HG03064 (cell line): ENCODE measurements around the gene ADAP1.
A peak's percentile ranks its signal among the peaks of the same experiment; 100 is the strongest.
"Not testable (repeated sequence)": the region's sequence is repeated elsewhere in the genome, so short reads cannot be mapped to it uniquely, and the experiment has no call there.

Experiments
- ATAC-seq: cut with Tn5 transposase; IDR thresholded peaks from one replicate; pipeline ENCODE4 v1.9.1; 2021; ENCODE audit warnings: low read depth; ENCODE audit not compliant: unreplicated experiment

Gene ADAP1, protein sequence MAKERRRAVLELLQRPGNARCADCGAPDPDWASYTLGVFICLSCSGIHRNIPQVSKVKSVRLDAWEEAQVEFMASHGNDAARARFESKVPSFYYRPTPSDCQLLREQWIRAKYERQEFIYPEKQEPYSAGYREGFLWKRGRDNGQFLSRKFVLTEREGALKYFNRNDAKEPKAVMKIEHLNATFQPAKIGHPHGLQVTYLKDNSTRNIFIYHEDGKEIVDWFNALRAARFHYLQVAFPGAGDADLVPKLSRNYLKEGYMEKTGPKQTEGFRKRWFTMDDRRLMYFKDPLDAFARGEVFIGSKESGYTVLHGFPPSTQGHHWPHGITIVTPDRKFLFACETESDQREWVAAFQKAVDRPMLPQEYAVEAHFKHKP

GRCh38 chr7:954330-955238 lies at the start of gene ADAP1:
Gene ADAP1, minus strand, starts transcription at chr7:954680. Its CDS starts 203 bp downstream, at chr7:954477.
- ATAC-seq, result peak; percentile 41

GRCh38 chr7:1002445-1002844 lies 48.0 kb upstream of the ADAP1 start:
- not testable (repeated sequence) for ATAC-seq

DNA sequence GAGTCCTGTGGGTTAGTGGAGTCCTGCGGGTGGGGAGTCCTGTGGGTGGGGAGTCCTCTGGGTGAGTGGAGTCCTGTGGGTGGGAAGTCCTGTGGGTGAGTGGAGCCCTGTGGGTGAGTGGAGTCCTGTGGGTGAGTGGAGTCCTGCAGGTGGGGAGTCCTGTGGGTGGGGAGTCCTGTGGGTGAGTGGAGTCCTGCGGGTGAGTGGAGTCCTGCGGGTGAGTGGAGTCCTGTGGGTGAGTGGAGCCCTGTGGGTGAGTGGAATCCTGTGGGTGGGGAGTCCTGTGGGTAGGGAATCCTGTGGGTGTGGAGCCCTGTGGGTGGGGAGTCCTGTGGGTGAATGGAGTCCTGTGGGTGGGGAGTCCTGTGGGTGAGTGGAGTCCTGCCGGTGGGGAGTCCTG lies 47.5 kb upstream of the ADAP1 start:
- ATAC-seq, result not testable (repeated sequence)

DNA sequence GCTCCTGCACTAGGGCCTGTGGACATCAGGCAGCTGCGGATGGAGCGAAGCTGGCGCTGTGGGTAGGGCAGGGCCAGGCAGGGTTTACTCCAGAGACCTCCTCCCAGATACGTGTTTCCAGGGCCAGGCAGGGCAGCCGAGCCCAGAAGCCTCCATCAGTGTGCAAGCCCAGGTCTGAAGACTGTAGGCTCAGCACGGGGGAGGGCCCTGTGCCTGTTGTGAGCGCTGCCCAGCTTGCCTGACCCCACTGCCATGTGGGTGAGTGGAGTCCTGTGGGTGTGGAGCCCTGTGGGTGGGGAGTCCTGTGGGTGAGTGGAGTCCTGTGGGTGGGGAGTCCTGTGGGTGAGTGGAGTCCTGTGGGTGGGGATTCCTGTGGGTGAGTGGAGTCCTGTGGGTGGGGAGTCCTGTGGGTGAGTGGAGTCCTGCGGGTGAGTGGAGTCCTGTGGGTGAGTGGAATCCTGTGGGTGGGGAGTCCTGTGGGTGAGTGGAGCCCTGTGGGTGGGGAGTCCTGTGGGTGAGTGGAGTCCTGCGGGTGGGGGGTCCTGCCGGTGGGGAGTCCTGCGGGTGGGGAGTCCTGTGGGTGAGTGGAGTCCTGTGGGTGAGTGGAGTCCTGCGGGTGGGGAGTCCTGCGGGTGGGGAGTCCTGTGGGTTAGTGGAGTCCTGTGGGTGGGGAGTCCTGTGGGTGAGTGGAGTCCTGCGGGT lies 46.7 kb upstream of the ADAP1 start:
- ATAC-seq, result not testable (repeated sequence)

DNA sequence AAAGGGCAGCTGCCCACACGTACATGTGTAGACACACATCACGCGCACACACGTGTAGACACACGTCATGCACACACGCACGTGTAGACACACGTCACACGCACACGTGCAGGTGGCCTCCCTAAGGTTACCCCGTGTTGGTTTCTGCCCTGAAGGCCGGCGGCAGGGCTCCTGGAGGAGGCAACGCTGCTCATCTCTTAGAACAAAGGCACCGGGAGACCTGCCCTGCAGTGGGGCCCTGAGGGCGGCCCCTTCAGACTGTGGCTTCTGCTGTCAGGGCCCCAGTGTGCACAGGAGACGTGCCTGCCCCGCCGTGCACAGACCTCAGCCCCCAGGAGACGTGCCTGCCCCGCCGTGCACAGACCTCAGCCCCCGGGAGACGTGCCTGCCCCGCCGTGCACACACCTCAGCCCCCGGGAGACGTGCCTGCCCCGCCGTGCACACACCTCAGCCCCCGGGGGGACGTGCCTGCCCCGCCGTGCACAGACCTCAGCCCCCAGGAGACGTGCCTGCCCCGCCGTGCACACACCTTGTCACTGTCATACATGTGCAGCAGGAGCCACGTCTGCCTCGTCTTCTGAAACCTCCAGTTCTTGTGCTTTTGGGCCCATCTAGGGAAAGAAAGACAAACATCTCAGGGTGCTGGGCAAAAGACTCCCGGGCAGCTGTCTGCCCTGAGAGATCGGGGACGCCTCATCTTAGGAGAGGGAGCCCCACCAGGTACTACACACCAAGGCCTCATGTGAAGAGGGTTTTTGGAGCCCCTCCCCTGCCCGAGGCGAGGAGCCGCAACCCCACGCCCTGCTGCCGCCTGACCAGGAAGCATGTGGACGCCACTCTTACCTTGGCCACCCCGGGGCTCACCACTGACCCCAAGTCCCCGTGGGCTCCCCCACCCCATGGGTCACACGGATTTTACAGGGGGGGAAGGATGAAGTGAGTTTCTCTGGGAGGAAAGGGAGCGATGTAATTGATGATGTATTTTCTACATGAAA lies 45.8 kb upstream of the ADAP1 start:
- no peak for ATAC-seq

DNA sequence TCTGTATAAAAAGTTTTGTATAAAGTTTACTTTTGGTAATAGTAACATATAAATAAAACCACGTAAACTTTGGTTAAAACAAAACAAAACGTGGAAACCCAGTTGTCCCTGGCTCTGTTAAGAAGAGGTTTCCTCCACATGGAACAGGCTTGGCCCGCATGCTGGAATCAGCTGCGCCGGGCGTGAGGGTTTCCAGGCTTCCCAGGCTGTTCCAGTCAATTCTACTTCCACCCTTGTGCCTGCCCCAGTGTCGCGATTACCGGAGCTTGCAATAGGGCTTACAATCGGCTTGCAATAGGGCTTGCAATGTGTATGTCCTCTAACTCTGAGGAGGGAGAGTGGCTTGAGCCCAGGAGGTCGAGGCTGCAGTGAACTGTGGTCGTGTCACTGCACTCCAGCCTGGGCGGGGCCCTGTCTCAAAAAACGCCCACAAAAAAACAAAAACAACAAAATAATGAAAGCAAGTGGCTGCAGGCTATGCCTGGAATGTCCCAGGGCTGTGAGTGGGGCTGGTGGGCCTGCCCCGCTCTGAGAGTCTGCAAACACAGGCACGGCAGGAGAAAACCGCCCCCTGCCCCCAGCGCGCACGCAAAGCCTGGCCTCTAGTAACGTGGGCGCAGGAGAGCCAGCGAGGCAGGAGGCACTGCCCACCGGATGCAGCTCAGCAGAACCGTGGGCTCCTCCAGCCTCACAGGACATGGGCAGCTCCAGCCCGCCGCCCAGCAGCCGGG lies 44.8 kb upstream of the ADAP1 start:
- no peak for ATAC-seq

DNA sequence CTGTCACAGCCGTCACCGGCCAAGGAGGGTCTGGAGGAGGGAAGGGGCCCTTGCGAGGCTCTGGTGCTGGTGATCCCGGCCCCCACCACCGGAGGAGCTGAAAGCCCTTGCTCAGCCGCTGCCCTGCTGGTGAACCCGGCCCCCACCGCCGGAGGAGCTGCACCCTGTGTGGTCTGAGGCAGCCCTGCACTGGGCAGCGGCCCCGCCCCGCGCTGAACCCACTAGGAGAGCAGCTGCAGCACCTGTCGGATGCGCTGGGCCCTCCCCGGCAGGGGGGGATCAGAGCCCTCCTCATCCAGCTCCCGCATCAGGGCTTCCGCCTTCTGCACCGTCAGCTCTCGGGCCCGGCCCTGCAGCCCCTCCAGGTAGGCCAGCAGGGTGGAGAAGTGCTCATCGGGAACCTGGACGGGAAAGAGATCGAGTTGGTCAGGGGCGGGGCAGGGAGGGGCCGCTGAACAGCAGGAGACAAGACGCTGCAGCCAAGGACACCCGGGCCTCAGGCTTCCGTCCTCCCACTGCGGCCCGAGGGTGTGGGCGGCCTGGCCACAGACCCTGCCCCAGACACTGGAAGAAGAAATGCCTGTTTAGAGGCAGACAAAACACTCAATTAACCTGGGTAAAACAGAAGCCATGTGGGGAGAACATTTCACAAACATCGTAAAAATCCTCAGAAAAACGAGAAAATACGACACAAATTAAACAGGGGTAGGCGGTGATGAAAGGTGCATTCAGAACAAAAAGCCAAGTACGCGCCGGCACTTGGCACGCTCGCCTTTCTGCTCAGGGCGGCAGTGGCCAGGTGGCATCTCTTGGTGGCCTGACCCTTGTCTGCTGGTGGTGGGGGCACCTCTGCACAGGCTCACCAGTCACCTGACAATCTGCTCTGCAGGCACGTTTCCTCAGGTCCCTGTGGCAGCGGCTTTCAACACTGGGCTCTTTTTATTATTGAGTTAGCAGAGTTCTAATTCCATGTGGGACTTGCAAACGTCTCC lies 43.2 kb upstream of the ADAP1 start:
- ATAC-seq, result no peak

DNA sequence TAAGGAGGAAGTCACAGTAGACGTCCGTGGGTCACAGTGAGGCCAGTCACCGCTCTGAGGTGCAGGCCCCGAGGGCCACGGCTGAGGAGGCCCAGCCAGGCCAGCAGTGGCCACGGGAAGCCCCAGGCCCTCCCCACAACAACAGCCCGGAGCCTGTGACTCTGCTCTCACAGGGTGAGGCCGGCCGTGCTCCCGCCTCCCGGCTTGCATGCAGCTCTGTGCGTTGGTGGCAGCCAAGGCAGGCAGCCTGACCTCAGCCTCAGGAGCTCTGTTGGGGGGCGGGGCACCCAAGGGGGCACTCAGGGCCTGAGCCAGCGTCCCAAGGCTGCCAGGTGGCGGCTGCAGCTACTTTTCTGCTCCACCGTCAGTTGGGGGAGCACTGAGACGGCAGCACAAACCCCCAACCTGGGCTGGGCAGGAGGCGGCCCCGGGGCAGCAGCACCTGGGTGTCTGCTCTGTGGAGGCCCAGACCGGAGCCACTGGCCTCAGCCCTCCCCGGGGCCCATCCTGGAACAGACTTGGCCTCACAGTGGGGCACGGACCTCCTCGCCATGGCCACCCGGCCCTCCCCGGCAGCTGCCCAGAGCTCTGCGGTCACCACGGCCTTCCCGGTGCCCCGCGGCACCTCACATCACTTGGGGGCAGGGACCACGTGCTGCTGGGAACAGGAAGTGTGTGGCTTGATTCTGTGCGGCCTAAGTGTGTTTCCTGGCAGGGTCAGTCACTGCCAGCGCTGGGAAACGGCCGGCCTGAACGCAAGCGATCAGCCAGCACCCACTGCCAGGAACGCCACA lies 41.8 kb upstream of the ADAP1 start:
- no peak for ATAC-seq

- no peak for ATAC-seq
Measured at GRCh38 chr7:995571-995970, 41.1 kb upstream of the ADAP1 start.

DNA sequence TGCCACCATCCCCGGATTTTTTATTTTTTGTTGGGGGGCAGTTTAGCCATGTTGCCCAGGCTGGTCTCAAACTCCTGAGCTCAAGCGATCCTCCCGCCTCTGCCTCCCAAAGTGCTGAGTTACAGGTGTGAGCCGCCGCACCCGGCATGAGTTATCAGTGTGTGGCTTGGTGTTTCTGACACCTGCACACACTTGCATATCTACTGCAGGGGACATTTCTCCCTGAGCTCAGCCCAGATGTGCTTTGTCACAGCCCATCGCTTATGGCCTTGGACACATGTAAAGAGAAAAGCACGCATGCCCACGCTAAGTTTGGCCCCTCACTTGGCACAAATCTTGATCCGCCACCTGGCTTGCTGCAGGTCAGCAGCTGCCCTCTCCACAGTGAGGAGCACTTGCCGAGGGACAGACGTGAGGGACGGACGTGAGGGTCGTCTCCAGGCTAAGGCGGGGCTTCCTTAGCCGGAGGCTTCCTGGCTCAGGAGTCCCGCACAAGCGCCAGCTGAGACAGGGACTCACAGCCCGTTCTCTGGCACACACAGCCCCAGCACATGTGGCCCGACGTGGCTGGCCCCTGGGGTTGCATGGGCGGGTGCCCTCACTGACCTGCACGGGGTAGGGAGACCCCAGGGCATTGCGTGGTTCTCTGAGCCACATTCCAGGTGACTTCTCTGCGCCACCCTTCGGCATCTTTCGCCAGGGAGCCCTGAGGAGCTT lies 40.3 kb upstream of the ADAP1 start:
- no peak for ATAC-seq

GRCh38 chr7:992709-993607 lies 38.5 kb upstream of the ADAP1 start:
- peak; percentile 54 for ATAC-seq

DNA sequence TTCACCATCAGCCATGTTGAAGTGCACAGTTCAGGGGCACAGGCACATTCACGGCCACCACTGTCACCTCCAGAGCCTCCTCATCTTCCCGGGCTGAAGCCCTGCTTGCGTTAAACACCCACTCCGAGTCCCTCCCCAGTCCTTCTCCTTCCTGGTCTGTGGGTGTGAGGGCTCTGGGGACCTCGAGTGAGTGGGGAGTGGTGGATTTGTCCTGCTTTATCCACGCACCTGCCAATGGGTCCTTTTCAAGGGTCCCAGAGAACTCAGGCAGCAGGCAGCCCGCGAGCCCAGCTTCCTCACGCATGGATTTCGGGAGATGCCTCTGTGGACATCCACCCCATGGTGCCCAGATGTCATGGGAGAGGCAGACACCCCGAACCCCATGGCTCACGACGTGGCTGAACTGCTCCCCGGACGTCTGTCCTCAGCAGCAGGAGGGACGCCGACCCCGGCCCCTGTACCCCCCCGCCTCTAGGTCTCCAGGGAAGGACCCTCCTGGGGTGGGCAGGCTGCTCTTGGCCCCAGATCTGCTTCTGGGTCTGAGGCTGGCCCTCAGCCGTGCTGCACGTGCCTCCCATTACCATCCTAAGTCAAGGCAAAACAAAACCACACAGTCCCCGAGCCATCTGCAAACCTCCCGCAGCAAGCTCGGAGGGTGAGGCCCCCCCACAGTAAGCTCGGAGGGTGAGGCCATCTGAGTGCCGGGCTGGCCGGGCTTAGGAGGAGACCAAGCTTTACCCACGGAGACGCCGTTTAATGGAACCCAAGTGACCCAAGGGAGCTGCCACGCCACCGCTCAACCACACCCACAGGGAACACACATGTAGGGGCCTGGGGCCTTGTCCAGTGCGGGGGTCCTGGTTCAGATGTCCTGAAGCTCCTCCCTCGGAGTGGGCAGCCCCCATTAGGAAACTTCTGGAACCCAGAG lies 37.5 kb upstream of the ADAP1 start:
- ATAC-seq, result no peak

DNA sequence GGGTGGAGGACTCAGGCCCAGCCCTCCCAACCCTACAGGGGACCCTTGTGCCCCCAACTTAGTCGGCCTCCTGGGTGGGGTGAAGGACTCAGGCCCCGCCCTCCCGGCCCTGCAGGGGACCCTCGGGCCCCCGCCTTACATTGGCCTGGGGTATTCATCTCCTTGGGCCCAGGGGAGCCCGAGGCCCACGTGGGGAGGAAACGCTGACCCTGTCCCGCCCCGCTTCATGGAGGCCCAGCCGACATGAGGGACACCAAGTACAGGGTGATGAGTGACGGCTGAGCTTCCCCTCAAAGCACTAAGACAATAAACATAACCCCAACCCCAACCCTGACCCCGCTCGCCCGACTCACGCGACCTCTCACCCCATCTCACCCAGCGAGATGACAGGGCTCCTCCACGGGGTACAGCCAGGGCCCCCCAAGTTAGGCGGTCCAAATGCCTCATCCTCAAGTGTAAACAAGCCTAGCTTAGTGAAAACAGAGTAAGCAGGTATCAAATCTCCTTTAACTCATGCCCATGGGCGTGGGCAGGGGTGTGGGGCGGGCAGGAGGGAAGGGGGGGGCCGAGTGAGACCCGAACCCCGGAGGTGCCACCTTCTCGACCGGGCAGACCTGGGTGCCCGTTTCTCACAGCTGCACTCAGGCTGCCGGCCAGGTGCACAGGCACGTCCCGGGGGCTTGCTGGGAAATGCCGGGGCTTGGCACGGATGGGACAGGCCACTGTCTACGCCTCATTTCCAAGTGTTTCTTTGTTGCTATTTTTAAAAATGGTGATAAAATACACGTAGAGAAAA lies 36.7 kb upstream of the ADAP1 start:
- ATAC-seq, result no peak
